ENCODE measurements around the gene ZIC1. TPM values are rescaled to one million over a fixed set of nuclear protein-coding genes. Genes with fewer than 3 reads are reported as not detected.

ZIC1 gene
- total RNA-seq, 4 donors from 2014 or later: not detected

DNA sequence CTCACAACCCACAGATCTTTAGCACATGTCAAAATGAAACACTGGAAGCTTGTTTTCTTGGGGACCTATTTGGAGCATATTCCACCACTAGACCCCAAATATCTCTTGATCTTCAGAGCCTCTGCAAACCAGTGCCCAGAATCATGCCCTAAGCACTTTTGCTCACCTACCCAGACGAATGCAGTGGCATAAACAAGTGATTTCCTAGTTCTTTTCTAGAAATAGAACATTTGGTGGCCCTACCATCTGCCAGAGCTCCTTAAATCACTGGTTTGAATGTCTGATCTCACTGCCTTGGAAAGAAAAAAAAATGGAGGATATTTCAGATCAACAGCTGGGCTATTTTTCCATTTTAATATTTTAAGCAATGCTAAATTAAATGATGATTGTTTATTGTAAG lies 8.2 kb upstream of the ZIC1 start:
- peaks cover 0 to 4% (median 0%) of the 10 kb centered on the region in 4 donors for H3K9me3 ChIP-seq
- H3K27me3 ChIP-seq: peaks cover 0 to 100% (median 51%) of the 10 kb centered on the region in 4 donors
- DNase-seq (ENCODE audit: extremely low spot score): no peak
- H3K36me3 ChIP-seq: no peaks in the 10 kb centered on the region
- TF ChIP-seq POLR2A (IDR thresholded peaks at IDR 0.05; ENCODE audit: low read depth) (no peak), CTCF (IDR thresholded peaks at IDR 0.05) (no peak), EP300 (IDR thresholded peaks at IDR 0.05) (no peak), POLR2AphosphoS5 (IDR thresholded peaks at IDR 0.05) (no peak)
- H3K27ac ChIP-seq (replicated peaks in 1 of 4): no peak overlapping the region
- H3K4me1 ChIP-seq: peaks cover 0 to 39% (median 28%) of the 10 kb centered on the region in 4 donors
- 38% methylated on average over 1 of the region's 1 CpG for WGBS
- intact Hi-C loops (cut with DNase I): no loop called here
- no peak overlapping the region for H3K4me3 ChIP-seq

- Histone ChIP-seq H3K27ac (replicated peaks in 1 of 4) (no peak overlapping the region), H3K9me3 (peaks cover 0 to 4% (median 0%) of the 10 kb centered on the region in 4 donors), H3K27me3 (peaks cover 0 to 100% (median 51%) of the 10 kb centered on the region in 4 donors), H3K4me1 (peaks cover 0 to 38% (median 24%) of the 10 kb centered on the region in 4 donors), H3K36me3 (no peaks in the 10 kb centered on the region), H3K4me3 (no peak overlapping the region)
- TF ChIP-seq EP300 (IDR thresholded peaks at IDR 0.05): no peak
- TF ChIP-seq POLR2A (IDR thresholded peaks at IDR 0.05; ENCODE audit: low read depth): no peak
- TF ChIP-seq CTCF (IDR thresholded peaks at IDR 0.05): no peak
- no peak for TF ChIP-seq POLR2AphosphoS5 (IDR thresholded peaks at IDR 0.05)
- 29% methylated on average over 1 of the region's 1 CpG for WGBS
- intact Hi-C loops (cut with DNase I): no loop called here
- no peak for DNase-seq (ENCODE audit: extremely low spot score)
Observed at GRCh38 chr3:147401421-147401820, 7.7 kb upstream of the ZIC1 start.

- TF ChIP-seq POLR2A (IDR thresholded peaks at IDR 0.05; ENCODE audit: low read depth): no peak
- no peak for TF ChIP-seq POLR2AphosphoS5 (IDR thresholded peaks at IDR 0.05)
- TF ChIP-seq EP300 (IDR thresholded peaks at IDR 0.05): no peak
- no peak for TF ChIP-seq CTCF (IDR thresholded peaks at IDR 0.05)
- H3K27ac ChIP-seq (replicated peaks in 1 of 4): no peak overlapping the region
- no peak for DNase-seq (ENCODE audit: extremely low spot score)
- H3K9me3 ChIP-seq: peaks cover 0 to 4% (median 0%) of the 10 kb centered on the region in 4 donors
- intact Hi-C loops (cut with DNase I): no loop called here
- no peak overlapping the region for H3K4me3 ChIP-seq
- WGBS: 27% methylated on average over 5 of the region's 5 CpGs
- peaks cover 0 to 100% (median 52%) of the 10 kb centered on the region in 4 donors for H3K27me3 ChIP-seq
- H3K36me3 ChIP-seq: no peaks in the 10 kb centered on the region
- H3K4me1 ChIP-seq: peaks cover 1 to 36% (median 19%) of the 10 kb centered on the region in 4 donors
Observed at GRCh38 chr3:147402159-147402558, 7.0 kb upstream of the ZIC1 start.

- no peaks in the 10 kb centered on the region for H3K36me3 ChIP-seq
- no peak for TF ChIP-seq EP300 (IDR thresholded peaks at IDR 0.05)
- no peak for TF ChIP-seq POLR2A (IDR thresholded peaks at IDR 0.05; ENCODE audit: low read depth)
- no peak for TF ChIP-seq CTCF (IDR thresholded peaks at IDR 0.05)
- TF ChIP-seq POLR2AphosphoS5 (IDR thresholded peaks at IDR 0.05): no peak
- intact Hi-C loops (cut with DNase I): no loop called here
- 69% methylated on average over 5 of the region's 5 CpGs for WGBS
- H3K27me3 ChIP-seq: peaks cover 0 to 100% (median 52%) of the 10 kb centered on the region in 4 donors
- no peak for DNase-seq (ENCODE audit: extremely low spot score)
- no peak overlapping the region for H3K27ac ChIP-seq (replicated peaks in 1 of 4)
- peaks cover 7 to 36% (median 17%) of the 10 kb centered on the region in 4 donors for H3K4me1 ChIP-seq
- H3K9me3 ChIP-seq: peaks cover 0 to 4% (median 0%) of the 10 kb centered on the region in 4 donors
- H3K4me3 ChIP-seq: no peak overlapping the region
Observed at GRCh38 chr3:147403511-147403910, 5.7 kb upstream of the ZIC1 start.
